Right hindlimb (tissue), 1 donor: ENCODE measurements around the gene TRPM1.

Experiments
- DNase-seq: peaks from one replicate; pipeline ENCODE4 v3.0.0-alpha.2; 2018

The TRPM1 gene

GRCh38 chr15:31013863-31014607 is 87.5 kb downstream of the TRPM1 start:
- DNase-seq: no peak

- DNase-seq: no peak
These were observed 89.1 kb downstream of the TRPM1 start for GRCh38 chr15:31012455-31012854.

- DNase-seq: no peak
These were observed 91.5 kb downstream of the TRPM1 start for GRCh38 chr15:31010036-31010435.

- DNase-seq: no peak
These were observed 95.9 kb downstream of the TRPM1 start for GRCh38 chr15:31005660-31006059.

- DNase-seq: peak; percentile 37
These were observed 97.2 kb downstream of the TRPM1 start for GRCh38 chr15:31004220-31004733.

- DNase-seq: no peak
These were observed 99.8 kb downstream of the TRPM1 start for GRCh38 chr15:31001702-31002101.

GRCh38 chr15:30999729-31000128 is 101.8 kb downstream of the TRPM1 start:
- no peak for DNase-seq

GRCh38 chr15:30997270-30997669 is 104.3 kb downstream of the TRPM1 start:
- no peak for DNase-seq

- no peak for DNase-seq
These were observed 109.2 kb downstream of the TRPM1 start for GRCh38 chr15:30992249-30992864.

GRCh38 chr15:30991255-30992235 is 110.0 kb downstream of the TRPM1 start, which contains the start of gene MTMR10:
Gene MTMR10, minus strand, starts transcription at chr15:30991628. Its CDS starts 122 bp downstream, at chr15:30991506.
- peak; percentile 84 for DNase-seq

GRCh38 chr15:30990446-30991254 is 110.9 kb downstream of the TRPM1 start:
- DNase-seq: no peak

GRCh38 chr15:30990036-30990435 is 111.5 kb downstream of the TRPM1 start:
- DNase-seq: no peak

- DNase-seq: no peak
These were observed 116.4 kb downstream of the TRPM1 start for GRCh38 chr15:30985081-30985531.

GRCh38 chr15:30984542-30984941 is 117.0 kb downstream of the TRPM1 start:
- DNase-seq: no peak

GRCh38 chr15:30984118-30984517 is 117.4 kb downstream of the TRPM1 start:
- DNase-seq: no peak

GRCh38 chr15:30979457-30979856 is 122.1 kb downstream of the TRPM1 start:
- no peak for DNase-seq

GRCh38 chr15:30978328-30978727 is 123.2 kb downstream of the TRPM1 start:
- no peak for DNase-seq

GRCh38 chr15:30974112-30974511 is 127.4 kb downstream of the TRPM1 start:
- no peak for DNase-seq

GRCh38 chr15:30973379-30973778 is 128.1 kb downstream of the TRPM1 start:
- DNase-seq: no peak

- no peak for DNase-seq
These were observed 131.8 kb downstream of the TRPM1 start for GRCh38 chr15:30969724-30970123.

GRCh38 chr15:30963681-30964080 is 137.8 kb downstream of the TRPM1 start:
- no peak for DNase-seq

- no peak for DNase-seq
These were observed 138.9 kb downstream of the TRPM1 start for GRCh38 chr15:30962659-30963058.
